Mammary epithelial cell (primary cell): ENCODE data around the gene CHCHD10.

Source experiments
- EZH2 ChIP-seq: IDR thresholded peaks from 2 replicates; pipeline ENCODE4 v1.6.1; 2012; ENCODE audit warnings: low read length, inconsistent platforms, borderline replicate concordance
- TF ChIP-seq, protein P1 (sequence below), 2 donors: IDR thresholded peaks in 1 of 2; conservative IDR thresholded peaks in 1 of 2; 2 replicates each; pipeline ENCODE4 v1.5.1; 2011 to 2012; ENCODE audit warnings: inconsistent platforms in 2 of 2, low read length in 2 of 2, mild to moderate bottlenecking in 2 of 2, control low read depth in 1 of 2, low read depth in 1 of 2; ENCODE audit not compliant: insufficient read depth in 1 of 2; ENCODE audit errors: extremely low read depth in 1 of 2

DNA sequence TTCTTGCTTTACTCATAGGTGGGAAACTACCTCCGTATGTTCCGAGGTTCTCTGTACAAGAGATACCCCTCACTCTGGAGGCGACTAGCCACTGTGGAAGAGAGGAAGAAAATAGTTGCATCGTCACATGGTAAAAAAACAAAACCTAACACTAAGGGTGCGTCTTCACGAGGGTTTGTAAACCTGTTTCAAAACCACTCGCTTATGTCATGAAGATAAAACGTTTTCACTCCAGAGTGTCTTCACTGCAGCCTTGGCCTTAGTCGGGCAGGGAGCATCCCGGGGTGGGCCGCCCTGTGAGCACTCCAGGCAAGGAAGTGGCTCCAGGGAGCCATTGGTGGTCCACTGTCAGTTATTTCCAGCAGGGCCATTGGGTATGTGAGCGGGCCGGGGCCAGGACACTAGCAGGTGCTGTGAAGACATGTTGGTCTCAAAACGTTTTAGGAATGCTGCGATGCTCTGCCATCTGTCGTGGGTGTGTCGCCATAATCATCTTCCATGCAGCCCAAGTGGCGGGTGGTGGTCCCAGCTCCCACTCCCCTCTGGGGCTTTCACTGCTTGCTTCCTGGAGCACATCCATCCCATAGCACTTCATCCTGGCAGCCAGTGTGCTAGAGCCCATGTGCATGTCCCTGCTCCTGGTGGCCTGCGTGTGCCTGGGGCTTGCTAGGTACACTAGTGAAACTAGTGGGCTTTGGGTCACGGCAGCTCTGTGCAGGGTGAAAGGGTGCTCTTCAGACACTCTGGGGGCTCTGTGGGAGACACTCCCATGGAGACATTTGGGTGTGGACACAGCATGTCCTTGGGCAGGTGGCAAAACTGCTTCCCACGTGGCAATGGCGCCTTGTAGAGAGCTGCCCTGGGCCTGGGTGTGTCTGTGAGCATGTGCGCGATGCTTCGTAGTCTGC is 24.2 kb upstream of the CHCHD10 start:
- TF ChIP-seq, protein P1, sequence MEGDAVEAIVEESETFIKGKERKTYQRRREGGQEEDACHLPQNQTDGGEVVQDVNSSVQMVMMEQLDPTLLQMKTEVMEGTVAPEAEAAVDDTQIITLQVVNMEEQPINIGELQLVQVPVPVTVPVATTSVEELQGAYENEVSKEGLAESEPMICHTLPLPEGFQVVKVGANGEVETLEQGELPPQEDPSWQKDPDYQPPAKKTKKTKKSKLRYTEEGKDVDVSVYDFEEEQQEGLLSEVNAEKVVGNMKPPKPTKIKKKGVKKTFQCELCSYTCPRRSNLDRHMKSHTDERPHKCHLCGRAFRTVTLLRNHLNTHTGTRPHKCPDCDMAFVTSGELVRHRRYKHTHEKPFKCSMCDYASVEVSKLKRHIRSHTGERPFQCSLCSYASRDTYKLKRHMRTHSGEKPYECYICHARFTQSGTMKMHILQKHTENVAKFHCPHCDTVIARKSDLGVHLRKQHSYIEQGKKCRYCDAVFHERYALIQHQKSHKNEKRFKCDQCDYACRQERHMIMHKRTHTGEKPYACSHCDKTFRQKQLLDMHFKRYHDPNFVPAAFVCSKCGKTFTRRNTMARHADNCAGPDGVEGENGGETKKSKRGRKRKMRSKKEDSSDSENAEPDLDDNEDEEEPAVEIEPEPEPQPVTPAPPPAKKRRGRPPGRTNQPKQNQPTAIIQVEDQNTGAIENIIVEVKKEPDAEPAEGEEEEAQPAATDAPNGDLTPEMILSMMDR (conservative IDR thresholded peaks at IDR 0.05 in 1 of 2, IDR thresholded peaks at IDR 0.05 in 1 of 2; ENCODE audit: extremely low read depth in 1 of 2, insufficient read depth in 1 of 2, low read depth in 1 of 2, low read length in 2 of 2): no peak
- TF ChIP-seq EZH2: no peak
